ENCODE measurements around the gene CAMK2N2. TPM values are rescaled to one million over a fixed set of nuclear protein-coding genes. Genes with fewer than 3 reads are reported as not detected.

The CAMK2N2 gene
- total and polyA plus RNA-seq, 2 experiments from 2014 or later, result 0.27 TPM; not detected in 1

GRCh38 chr3:184241447-184242296 is 19.7 kb downstream of the CAMK2N2 start:
- Histone ChIP-seq H3K36me3 (peaks cover 11% of the 10 kb centered on the region), H3K4me3 (no peak overlapping the region), H3K4me1 (ENCODE audit: low read depth) (no peaks in the 10 kb centered on the region), H3K9me3 (ENCODE audit: low read depth) (no peaks in the 10 kb centered on the region), H3K27ac (no peak overlapping the region), H3K27me3 (peaks cover 36% of the 10 kb centered on the region)
- peak; percentile 58 for TF ChIP-seq CTCF (IDR thresholded peaks at IDR 0.05; ENCODE audit: low read depth, low read length)
- peak; percentile 45 to 63 for DNase-seq (ENCODE audit: low read depth in 1 of 2, low spot score in 1 of 2)

GRCh38 chr3:184241141-184241446 is 20.3 kb downstream of the CAMK2N2 start:
- no peak for DNase-seq (ENCODE audit: low read depth in 1 of 2, low spot score in 1 of 2)
- Histone ChIP-seq H3K4me3 (no peak overlapping the region), H3K27me3 (peaks cover 36% of the 10 kb centered on the region), H3K9me3 (ENCODE audit: low read depth) (no peaks in the 10 kb centered on the region), H3K36me3 (peaks cover 11% of the 10 kb centered on the region), H3K27ac (no peak overlapping the region), H3K4me1 (ENCODE audit: low read depth) (no peaks in the 10 kb centered on the region)
- TF ChIP-seq CTCF (IDR thresholded peaks at IDR 0.05; ENCODE audit: low read depth, low read length), result no peak

GRCh38 chr3:184240384-184241140 is 20.8 kb downstream of the CAMK2N2 start:
- no peaks in the 10 kb centered on the region for H3K9me3 ChIP-seq (ENCODE audit: low read depth)
- no peaks in the 10 kb centered on the region for H3K4me1 ChIP-seq (ENCODE audit: low read depth)
- H3K36me3 ChIP-seq, result peaks cover 11% of the 10 kb centered on the region
- H3K27ac ChIP-seq, result no peak overlapping the region
- DNase-seq (ENCODE audit: low read depth in 1 of 2, low spot score in 1 of 2), result peak; percentile 47 to 71
- peaks cover 36% of the 10 kb centered on the region for H3K27me3 ChIP-seq
- TF ChIP-seq CTCF (IDR thresholded peaks at IDR 0.05; ENCODE audit: low read depth, low read length), result no peak
- H3K4me3 ChIP-seq, result no peak overlapping the region

GRCh38 chr3:184239708-184240107 is 21.6 kb downstream of the CAMK2N2 start:
- no peak for TF ChIP-seq CTCF (IDR thresholded peaks at IDR 0.05; ENCODE audit: low read depth, low read length)
- H3K27ac ChIP-seq, result no peak overlapping the region
- peaks cover 41% of the 10 kb centered on the region for H3K27me3 ChIP-seq
- peaks cover 6% of the 10 kb centered on the region for H3K36me3 ChIP-seq
- DNase-seq (ENCODE audit: low read depth in 1 of 2, low spot score in 1 of 2), result no peak
- H3K9me3 ChIP-seq (ENCODE audit: low read depth), result no peaks in the 10 kb centered on the region
- H3K4me3 ChIP-seq, result no peak overlapping the region
- H3K4me1 ChIP-seq (ENCODE audit: low read depth), result no peaks in the 10 kb centered on the region

GRCh38 chr3:184239221-184239620 is 22.1 kb downstream of the CAMK2N2 start:
- Histone ChIP-seq H3K9me3 (ENCODE audit: low read depth) (no peaks in the 10 kb centered on the region), H3K4me1 (ENCODE audit: low read depth) (no peaks in the 10 kb centered on the region), H3K27me3 (peaks cover 46% of the 10 kb centered on the region), H3K4me3 (no peak overlapping the region), H3K36me3 (peaks cover 5% of the 10 kb centered on the region), H3K27ac (no peak overlapping the region)
- no peak for TF ChIP-seq CTCF (IDR thresholded peaks at IDR 0.05; ENCODE audit: low read depth, low read length)
- DNase-seq (ENCODE audit: low read depth in 1 of 2, low spot score in 1 of 2), result no peak
